ENCODE data around the gene GCC2. TPM values are rescaled to one million over a fixed set of nuclear protein-coding genes. Genes with fewer than 3 reads are reported as not detected.

GCC2 gene
- total RNA-seq, 2 donors from 2014 or later: 37.5 to 45.7 TPM

DNA sequence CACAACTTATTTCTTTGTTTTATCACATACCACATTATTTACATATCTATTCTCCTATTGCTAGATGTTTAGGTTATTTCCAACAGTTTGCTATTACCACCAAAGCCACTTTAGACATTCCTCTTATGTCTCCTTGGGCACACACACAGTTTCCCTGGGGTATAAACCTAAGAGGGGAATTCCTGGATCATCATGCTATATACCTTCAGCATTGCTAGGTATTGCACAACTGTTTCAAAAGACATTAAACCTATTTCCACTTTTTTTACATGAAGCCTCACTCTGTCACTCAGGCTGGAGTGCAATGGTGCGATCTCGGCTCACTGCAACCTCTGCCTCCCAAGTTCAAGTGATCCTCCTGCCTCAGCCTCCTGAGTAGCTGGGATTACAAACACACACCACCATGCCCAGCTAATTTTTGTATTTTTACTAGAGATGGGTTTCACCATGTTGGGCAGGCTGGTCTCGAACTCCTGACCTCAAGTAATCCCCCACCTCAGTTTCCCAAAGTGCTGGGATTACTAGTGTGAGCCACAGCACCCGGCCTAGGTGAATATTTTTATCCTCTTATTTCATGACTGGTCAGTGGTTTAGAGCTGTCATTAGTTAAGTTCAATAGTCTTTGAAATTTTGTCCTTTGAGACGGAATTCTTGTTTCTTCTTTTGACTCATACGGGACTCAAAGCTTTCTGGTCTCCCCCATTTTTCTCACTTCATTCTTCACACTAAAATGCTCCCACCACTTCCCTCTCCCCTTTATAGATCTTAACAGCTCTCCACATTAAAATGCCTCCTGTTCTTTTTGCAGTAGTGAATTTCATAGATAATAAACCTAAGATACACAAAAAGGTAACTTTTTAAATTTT is 40.9 kb upstream of the GCC2 start:
- TF ChIP-seq, protein P1, sequence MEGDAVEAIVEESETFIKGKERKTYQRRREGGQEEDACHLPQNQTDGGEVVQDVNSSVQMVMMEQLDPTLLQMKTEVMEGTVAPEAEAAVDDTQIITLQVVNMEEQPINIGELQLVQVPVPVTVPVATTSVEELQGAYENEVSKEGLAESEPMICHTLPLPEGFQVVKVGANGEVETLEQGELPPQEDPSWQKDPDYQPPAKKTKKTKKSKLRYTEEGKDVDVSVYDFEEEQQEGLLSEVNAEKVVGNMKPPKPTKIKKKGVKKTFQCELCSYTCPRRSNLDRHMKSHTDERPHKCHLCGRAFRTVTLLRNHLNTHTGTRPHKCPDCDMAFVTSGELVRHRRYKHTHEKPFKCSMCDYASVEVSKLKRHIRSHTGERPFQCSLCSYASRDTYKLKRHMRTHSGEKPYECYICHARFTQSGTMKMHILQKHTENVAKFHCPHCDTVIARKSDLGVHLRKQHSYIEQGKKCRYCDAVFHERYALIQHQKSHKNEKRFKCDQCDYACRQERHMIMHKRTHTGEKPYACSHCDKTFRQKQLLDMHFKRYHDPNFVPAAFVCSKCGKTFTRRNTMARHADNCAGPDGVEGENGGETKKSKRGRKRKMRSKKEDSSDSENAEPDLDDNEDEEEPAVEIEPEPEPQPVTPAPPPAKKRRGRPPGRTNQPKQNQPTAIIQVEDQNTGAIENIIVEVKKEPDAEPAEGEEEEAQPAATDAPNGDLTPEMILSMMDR (IDR thresholded peaks at IDR 0.05): no peak
- TF ChIP-seq POLR2A (IDR thresholded peaks at IDR 0.05): no peak
- no peaks in the 10 kb centered on the region for H3K9me3 ChIP-seq
- no peaks in the 10 kb centered on the region for H3K27me3 ChIP-seq (replicated peaks; ENCODE audit: insufficient read depth)
- H3K36me3 ChIP-seq: no peaks in the 10 kb centered on the region
- intact Hi-C loops (cut with DNase I): no loop called here
- no peak for DNase-seq (ENCODE audit: low spot score)
- H3K4me3 ChIP-seq: no peak overlapping the region
- H3K4me1 ChIP-seq (replicated peaks): no peaks in the 10 kb centered on the region
- WGBS: 92% methylated on average over 6 of the region's 6 CpGs
- H3K27ac ChIP-seq: no peak overlapping the region

DNA sequence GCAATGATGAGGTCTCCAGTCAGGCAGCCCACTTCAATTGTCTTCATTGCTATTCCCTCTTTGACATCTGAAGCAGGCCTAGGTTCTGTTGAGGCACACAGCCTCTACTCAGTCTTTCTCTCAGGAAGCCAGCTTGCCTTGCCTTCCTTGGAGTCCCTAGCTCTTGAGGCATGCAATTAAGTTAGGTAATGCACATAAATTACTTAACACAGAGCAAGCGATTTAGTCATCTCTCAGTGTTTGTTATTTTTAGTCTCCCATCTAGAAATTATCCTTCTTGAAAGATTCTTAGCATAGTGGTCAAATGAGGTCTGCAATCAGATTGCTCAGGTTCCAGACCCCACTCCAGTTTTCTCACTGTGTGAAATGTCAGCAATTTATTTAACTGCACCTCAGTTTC is 39.2 kb upstream of the GCC2 start:
- Histone ChIP-seq H3K27me3 (replicated peaks; ENCODE audit: insufficient read depth) (no peaks in the 10 kb centered on the region), H3K36me3 (no peaks in the 10 kb centered on the region), H3K4me1 (replicated peaks) (no peaks in the 10 kb centered on the region), H3K9me3 (no peaks in the 10 kb centered on the region), H3K27ac (no peak overlapping the region), H3K4me3 (no peak overlapping the region)
- DNase-seq (ENCODE audit: low spot score): no peak
- 76% methylated on average over 1 of the region's 1 CpG for WGBS
- TF ChIP-seq, protein P1 (IDR thresholded peaks at IDR 0.05): no peak
- TF ChIP-seq POLR2A (IDR thresholded peaks at IDR 0.05) (no peak), POLR2AphosphoS5 (IDR thresholded peaks at IDR 0.05) (no peak)
- intact Hi-C loops (cut with DNase I): no loop called here

DNA sequence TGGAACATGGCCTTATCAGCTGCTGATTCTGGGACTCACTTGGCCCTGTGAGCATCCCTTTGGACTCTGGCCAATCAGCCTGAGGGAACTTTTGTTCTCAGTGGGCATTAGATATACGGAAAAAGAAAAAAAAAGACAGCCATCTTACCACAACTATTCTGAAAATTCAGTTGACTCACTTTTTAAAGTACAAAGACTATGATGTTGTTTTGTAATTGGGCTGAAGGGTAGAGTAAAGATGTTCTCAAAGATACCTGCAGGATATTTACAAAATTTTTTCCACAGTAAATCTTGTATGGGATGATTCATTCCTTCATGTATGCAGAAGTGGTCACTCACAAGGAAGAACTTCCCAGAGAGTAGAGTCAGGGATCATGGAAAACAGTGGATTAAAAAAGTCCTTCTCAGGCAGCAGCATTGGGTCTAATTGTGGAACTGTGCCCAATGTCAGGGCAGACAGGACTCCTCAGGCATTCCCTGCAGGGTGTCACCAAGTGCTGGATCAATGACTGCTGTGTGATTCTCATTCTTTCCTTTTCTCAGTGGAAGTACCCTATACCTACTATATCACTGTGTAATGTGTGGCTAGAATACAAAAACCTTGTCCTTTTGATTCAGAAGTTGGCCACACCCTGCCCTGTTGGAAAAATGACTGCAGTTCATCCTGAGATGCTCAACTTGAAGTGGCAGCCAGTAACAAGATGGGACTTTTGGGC is 35.9 kb upstream of the GCC2 start:
- intact Hi-C loops (cut with DNase I): no loop called here
- H3K27ac ChIP-seq: no peak overlapping the region
- H3K4me3 ChIP-seq: no peak overlapping the region
- 33% methylated on average over 1 of the region's 1 CpG for WGBS
- H3K9me3 ChIP-seq: no peaks in the 10 kb centered on the region
- no peaks in the 10 kb centered on the region for H3K27me3 ChIP-seq (replicated peaks; ENCODE audit: insufficient read depth)
- TF ChIP-seq, protein P1 (IDR thresholded peaks at IDR 0.05): no peak
- TF ChIP-seq POLR2AphosphoS5 (IDR thresholded peaks at IDR 0.05) (no peak), POLR2A (IDR thresholded peaks at IDR 0.05) (no peak)
- DNase-seq (ENCODE audit: low spot score): no peak
- H3K4me1 ChIP-seq (replicated peaks): no peaks in the 10 kb centered on the region
- H3K36me3 ChIP-seq: no peaks in the 10 kb centered on the region

DNA sequence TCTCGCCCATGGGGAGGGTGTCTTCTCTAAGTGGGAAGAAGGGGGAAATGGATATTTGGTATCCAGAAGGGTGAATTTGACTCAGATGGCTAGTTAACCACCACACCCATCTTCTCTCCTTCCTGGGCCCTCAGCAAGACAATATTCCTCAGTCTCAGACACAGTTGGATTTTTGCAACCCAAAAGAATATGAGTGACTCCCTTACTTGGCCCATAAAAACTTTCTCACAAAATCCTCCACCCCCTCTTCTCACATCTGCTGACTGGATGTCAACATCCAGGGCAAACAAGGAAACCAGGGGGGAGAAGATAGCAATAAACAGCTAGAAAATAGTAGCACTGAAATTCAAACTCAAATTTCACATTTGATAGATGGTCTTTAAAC is 35.3 kb upstream of the GCC2 start:
- intact Hi-C loops (cut with DNase I): no loop called here
- Histone ChIP-seq H3K4me3 (no peak overlapping the region), H3K27me3 (replicated peaks; ENCODE audit: insufficient read depth) (no peaks in the 10 kb centered on the region), H3K27ac (no peak overlapping the region), H3K9me3 (no peaks in the 10 kb centered on the region), H3K36me3 (no peaks in the 10 kb centered on the region), H3K4me1 (replicated peaks) (no peaks in the 10 kb centered on the region)
- TF ChIP-seq POLR2A (IDR thresholded peaks at IDR 0.05) (no peak), POLR2AphosphoS5 (IDR thresholded peaks at IDR 0.05) (no peak)
- TF ChIP-seq, protein P1 (IDR thresholded peaks at IDR 0.05): no peak
- 85% methylated on average over 1 of the region's 1 CpG for WGBS
- no peak for DNase-seq (ENCODE audit: low spot score)
